Stimulated activated effector memory CD8-positive, alpha-beta T cell treated with anti-CD3 and anti-CD28 coated beads, Interleukin-12 subunit alpha, Interleukin-12 subunit beta, amount 100 ng/mL, for 72 hours (primary cell): ENCODE measurements around the gene DDX39B.
"Not testable (repeated sequence)": the region's sequence is repeated elsewhere in the genome, so short reads cannot be mapped to it uniquely, and the experiment has no call there.

ENCODE experiments used
- ATAC-seq: fragments of 150-1000 bp; cut with Tn5 transposase; 2 replicates; pipeline ENCODE4 v1.10.0; 2021
- DNase-seq, 2 donors: peaks; one replicate each; pipeline ENCODE4 v3.0.0; 2021 to 2022; ENCODE audit warnings: low spot score in 2 of 2
- H3K27ac Mint-ChIP-seq: one replicate; pipeline ENCODE4 v1.8.0; 2022; ENCODE audit warnings: mild to moderate bottlenecking, mixed read lengths
- H3K36me3 Mint-ChIP-seq: one replicate; pipeline ENCODE4 v1.8.0; 2022; ENCODE audit warnings: mild to moderate bottlenecking, mixed read lengths
- H3K4me1 Mint-ChIP-seq: one replicate; pipeline ENCODE4 v1.8.0; 2022; ENCODE audit warnings: mixed read lengths
- H3K4me3 Mint-ChIP-seq: one replicate; pipeline ENCODE4 v1.8.0; 2022; ENCODE audit warnings: mild to moderate bottlenecking, mixed read lengths
- H3K9me3 Mint-ChIP-seq: one replicate; pipeline ENCODE4 v1.8.0; 2022; ENCODE audit warnings: mixed read lengths

The DDX39B gene

DNA sequence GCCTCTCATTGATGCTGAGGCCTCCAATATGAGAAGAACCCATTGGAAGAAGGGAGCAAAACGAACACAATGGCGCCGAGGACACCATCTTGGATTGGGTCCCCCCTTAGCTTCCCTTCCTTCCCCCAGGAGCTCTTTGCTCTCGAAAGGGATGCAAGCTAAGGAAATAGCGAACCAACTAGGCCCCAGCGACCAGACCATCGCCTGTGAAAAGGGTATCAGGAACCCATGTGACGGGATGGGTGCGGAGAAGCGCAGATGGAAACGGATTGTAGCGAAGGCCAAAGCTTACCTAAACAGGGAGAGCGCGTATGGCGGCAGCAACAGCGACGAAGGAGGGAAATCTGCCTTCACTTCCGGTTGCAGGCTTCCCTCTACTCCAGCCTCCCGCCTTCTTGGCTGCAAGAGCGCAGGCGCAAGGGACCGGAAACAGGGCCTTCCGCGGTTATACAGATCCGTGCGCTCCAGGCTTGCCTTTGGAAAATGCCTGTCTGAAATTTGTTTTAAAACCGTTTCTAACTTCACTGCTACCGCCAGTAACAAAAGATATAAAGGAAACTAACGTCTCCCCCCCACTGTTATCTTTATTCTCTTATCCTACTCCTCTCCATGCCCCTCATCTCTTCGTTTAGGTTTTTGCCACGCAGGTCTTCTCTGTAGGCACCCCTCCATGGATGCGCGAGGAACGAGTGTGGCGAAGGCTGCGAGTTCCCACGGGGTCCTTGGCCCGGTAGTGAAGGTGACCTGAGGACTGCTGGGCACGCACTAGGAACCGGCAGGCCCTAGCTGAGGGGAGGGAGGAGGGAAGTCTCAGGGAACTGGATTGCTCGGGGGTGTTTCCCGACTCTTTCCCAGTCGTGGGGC, at the start of gene DDX39B:
DDX39B (minus strand) TSS at position 346 of the 864 bp plus-strand sequence. CDS start 1,471 bp downstream, outside the sequence.
- Mint-ChIP-seq H3K27ac (peak within 1 kb of the TSS; percentile 96), H3K9me3 (no peaks in the 10 kb centered on the region), H3K4me1 (peaks cover 56% of the 10 kb centered on the region), H3K4me3 (peak within 1 kb of the TSS; percentile 98), H3K36me3 (peaks cover 56% of the 10 kb centered on the region)
- ATAC-seq (peak; percentile 86), DNase-seq (peak; percentile 80 to 95)

DNA sequence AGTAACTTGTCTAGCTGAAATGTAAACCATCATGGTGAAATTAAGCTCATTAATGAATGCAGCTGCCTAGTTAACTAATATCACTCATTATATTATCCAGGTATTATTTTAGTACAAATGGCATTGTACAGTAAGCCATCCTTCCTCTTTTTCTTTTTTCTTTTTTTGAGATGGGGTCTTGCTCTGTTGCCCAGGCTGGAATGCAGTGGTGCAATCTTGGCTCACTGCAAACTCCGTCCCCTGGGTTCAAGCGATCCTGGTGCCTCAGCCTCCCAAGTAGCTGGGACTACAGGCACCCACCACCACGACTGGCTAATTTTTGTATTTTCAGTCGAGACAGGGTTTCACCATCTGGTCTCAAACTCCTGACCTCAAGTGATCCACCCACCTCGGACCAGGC, 48.9 kb upstream of the DDX39B start:
- DNase-seq = not testable (repeated sequence)
- Mint-ChIP-seq H3K27ac (peak overlapping the region; percentile 91), H3K36me3 (peaks cover 57% of the 10 kb centered on the region)

DNA sequence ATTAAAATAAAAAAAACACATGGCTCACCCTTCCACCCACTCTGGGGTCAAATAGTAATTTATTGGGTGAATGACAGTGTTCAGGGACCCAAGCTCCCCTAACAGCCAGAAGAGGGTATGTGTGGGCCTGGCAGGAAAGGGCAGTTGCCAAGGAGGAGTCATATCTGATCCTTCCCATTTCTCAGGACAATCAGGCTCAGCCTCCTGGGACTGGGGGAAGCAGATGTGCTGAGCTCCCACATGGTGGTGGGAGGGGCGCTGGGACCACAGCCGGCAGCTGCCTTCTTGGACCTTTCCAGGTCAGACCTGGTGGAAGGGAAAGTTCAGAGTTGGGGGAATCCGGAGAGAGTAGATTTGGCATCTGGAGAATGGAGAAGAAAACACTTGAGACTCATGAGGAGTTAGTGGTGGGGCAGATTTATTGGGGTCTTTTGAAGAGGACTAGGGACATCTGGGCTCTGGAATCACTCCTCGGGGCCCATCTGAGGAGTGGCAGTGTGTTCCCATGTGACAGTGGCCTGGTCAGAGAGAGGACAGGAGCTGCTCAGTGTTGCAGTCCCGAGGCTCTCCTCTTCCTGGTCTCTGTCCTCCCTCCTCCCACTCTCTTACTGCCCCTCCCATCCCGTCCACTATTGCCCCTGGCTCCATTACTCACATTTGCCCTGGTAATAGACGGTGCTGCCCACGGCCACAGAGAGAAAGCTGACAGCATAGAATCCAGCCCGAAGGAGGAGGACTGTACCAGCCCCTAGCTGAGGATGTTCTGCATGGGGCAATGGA, 47.3 kb upstream of the DDX39B start:
- Mint-ChIP-seq H3K9me3 (no peaks in the 10 kb centered on the region), H3K27ac (peak overlapping the region; percentile 91), H3K36me3 (peaks cover 60% of the 10 kb centered on the region), H3K4me1 (peaks cover 73% of the 10 kb centered on the region), H3K4me3 (peak overlapping the region; percentile 76)
- ATAC-seq (peak; percentile 14), DNase-seq (no peak)

More for the DNA sequence above, 48.9 kb upstream of the DDX39B start:
- not testable (repeated sequence) for ATAC-seq, H3K9me3 Mint-ChIP-seq
- Mint-ChIP-seq H3K4me1 (peaks cover 68% of the 10 kb centered on the region), H3K4me3 (peak overlapping the region; percentile 76)

GRCh38 chr6:31587791-31588777, 46.3 kb upstream of the DDX39B start:
- peaks cover 67% of the 10 kb centered on the region for H3K4me1 Mint-ChIP-seq
- peaks cover 51% of the 10 kb centered on the region for H3K36me3 Mint-ChIP-seq
- peak overlapping the region; percentile 76 for H3K4me3 Mint-ChIP-seq
- DNase-seq = no peak
- peak overlapping the region; percentile 83 for H3K27ac Mint-ChIP-seq
- ATAC-seq = peak; percentile 19
- H3K9me3 Mint-ChIP-seq = no peaks in the 10 kb centered on the region

DNA sequence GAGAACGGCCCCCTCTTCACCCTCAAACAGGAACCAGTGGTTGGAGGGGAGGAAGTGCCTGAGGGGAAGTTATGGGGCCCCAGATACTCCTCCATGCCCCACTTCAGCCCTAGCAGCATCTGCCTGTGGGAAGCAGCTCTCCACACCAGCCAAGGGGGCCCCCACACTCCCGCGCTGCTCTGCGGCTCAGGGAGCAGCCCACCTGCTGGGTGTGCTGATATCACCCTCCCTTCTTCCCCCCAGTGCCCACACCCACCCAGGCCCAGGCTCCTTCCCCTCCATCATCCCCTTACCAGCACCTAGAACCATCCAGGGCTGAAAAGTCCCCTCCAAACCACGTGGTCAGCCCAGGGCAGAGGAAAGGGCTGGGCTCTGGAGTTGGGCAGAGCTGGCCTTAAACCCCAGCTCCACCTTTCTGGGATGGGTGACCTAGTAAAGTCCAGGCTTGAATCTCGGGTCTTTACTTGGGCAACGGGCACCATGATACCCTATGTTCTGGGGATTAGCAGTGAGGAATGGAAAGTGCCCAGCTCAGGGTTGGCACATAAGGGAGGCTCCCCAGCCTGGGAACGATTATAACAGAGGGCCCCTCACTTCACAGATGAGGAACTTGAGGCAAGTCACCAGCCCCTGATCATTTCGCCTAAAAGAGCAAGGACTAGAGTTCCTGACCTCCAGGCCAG, 44.9 kb upstream of the DDX39B start:
- no peak for DNase-seq
- Mint-ChIP-seq H3K27ac (peak overlapping the region; percentile 83), H3K36me3 (peaks cover 40% of the 10 kb centered on the region), H3K9me3 (no peaks in the 10 kb centered on the region), H3K4me3 (peak overlapping the region; percentile 76), H3K4me1 (peaks cover 70% of the 10 kb centered on the region)
- ATAC-seq = peak; percentile 27

DNA sequence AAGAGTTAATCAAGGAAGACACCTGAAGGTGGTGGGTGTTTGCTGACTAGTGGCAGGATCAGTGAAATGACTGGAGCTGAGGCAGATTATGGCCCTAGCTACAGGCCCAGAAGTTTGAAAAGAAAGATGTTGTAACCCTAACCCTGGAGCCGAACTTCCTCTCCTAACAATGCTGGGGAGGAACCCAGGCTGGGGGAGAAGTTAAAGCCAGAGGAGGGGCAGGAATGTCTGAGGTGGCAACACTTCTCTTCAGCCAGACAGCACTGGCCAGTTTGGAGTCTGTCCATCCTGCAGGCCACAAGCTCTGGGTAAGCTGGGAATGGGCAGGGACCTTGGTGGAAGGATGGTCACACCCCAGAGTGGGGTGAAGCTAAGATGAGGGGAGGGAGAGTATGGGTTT, 44.2 kb upstream of the DDX39B start, which contains the start of gene LST1:
LST1 (plus strand) TSS at position 270 of the 400 bp plus-strand sequence. CDS start 1,023 bp downstream, outside the sequence.
- DNase-seq (no peak), ATAC-seq (peak; percentile 17)
- peak within 1 kb of the TSS; percentile 76 for H3K4me3 Mint-ChIP-seq
- peaks cover 47% of the 10 kb centered on the region for H3K36me3 Mint-ChIP-seq
- peaks cover 74% of the 10 kb centered on the region for H3K4me1 Mint-ChIP-seq
- peak within 1 kb of the TSS; percentile 83 for H3K27ac Mint-ChIP-seq
- H3K9me3 Mint-ChIP-seq = no peaks in the 10 kb centered on the region

DNA sequence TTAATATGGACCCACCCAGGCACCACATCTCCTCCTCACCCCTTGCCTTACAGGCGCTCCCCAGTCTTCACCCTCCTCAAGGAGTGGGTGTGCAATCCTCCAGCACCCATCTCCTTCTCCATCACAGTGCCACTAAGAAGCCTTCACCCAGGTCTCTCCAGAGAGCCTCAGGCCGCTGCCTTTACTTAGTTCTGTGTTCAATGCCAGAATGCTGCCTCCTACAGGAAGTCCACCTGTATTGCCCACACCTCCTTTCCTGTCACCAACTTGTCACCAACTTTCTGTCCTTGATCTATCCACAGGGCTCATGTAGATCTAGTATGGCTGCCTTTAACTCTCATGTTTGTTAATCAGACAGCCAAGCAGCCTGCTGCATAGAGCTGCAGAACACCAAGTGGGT, 43.7 kb upstream of the DDX39B start:
- Mint-ChIP-seq H3K4me1 (peaks cover 74% of the 10 kb centered on the region), H3K36me3 (peaks cover 52% of the 10 kb centered on the region), H3K9me3 (no peaks in the 10 kb centered on the region), H3K4me3 (peak overlapping the region; percentile 76), H3K27ac (peak overlapping the region; percentile 83)
- peak; percentile 40 for ATAC-seq
- DNase-seq = peak in 1 of 2 donors; percentile 72

DNA sequence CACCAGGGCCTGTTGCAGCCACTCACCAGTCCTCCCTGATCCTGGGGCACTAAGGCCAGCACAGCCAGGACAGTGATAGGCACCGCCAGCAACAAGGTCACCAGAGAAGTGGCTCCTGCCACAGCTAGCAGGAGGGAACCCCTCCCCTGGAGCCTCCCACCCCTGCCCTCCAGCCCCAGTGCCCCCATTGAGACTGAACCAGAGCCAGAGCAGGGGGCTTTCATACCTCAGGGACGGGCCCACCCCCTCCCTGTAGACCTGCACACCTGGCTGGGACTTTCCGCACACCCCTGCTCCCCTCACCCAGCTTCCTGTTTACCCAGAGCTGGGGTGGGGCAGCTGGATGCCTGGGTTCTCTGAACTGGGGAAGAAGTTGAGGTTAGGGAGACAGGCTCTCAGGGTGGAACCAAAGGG, 40.4 kb upstream of the DDX39B start, which contains the start of gene LTB:
LTB (minus strand) TSS at position 195 of the 414 bp plus-strand sequence; CDS start at position 188, 7 bp downstream.
- Mint-ChIP-seq H3K36me3 (peaks cover 59% of the 10 kb centered on the region), H3K27ac (peak within 1 kb of the TSS; percentile 98), H3K9me3 (no peaks in the 10 kb centered on the region), H3K4me3 (peak within 1 kb of the TSS; percentile 97), H3K4me1 (peaks cover 71% of the 10 kb centered on the region)
- no peak for ATAC-seq
- no peak for DNase-seq

DNA sequence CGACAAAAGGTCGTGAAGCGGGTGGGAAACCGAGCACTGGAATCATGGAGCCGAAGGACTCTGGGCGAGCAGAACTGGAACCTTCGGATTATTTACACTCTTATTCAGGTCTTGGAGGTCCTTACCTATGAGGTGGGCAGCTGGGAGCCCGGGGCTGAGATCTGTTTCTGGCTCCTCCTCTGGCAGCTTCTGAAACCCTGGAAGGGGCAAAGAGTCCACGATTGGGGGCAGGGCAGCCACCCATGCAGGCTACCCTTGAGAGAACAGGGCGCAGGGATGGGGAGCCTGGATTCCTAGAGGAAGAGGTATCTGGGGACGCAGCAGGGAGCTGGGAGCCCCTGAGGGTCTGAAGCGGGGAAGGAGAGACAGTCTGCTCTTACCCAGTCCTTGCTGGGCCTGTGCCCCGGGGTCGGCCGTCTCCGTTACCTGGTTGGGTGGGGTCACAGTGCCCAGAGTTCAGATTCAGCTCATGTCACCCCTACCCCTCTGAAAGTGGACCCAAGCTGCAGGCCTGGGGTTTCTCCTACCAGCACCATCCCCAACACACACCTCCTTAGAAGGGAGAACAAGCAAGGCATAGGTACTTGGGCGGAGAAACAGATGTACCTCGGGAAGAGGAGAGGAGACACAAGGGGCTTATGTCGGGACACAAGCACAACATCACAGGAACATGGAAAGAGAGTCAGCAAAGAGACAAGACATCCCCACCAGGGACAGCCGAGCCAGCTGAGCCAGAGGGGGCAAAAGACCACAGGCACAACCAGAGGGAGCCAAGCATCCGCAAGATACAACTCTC, 39.8 kb upstream of the DDX39B start:
- peaks cover 59% of the 10 kb centered on the region for H3K36me3 Mint-ChIP-seq
- peak overlapping the region; percentile 98 for H3K27ac Mint-ChIP-seq
- peak overlapping the region; percentile 97 for H3K4me3 Mint-ChIP-seq
- ATAC-seq (no peak), DNase-seq (no peak)
- no peaks in the 10 kb centered on the region for H3K9me3 Mint-ChIP-seq
- peaks cover 65% of the 10 kb centered on the region for H3K4me1 Mint-ChIP-seq

DNA sequence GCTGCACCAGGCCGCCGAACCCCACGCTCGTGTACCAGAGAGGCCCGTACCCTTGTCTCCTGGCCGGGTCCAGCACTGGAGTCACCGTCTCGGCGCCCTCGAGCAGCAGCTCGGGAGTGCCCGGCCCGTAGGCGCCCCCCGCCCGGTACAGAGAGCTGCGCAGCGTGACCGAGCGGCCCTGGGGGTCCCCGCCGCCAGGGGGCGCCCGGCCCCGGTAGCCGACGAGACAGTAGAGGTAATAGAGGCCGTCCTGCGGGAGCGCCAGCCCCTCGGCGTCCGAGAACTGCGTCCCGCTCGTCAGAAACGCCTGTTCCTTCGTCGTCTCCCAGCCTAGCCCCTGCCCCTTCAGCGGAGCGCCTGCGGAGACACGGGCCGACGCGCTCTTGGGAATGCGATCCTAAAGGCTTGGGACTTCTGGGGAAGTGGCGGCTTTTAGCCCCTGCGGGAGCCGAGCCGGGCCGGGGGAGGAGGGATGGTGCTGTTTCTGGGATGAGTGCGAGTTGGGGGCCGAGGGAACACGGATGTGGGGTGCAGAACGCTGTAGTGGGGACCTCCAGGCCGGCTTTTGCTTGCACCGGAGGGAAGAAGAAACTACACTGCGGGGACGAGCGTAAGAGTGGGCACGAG, 39.1 kb upstream of the DDX39B start:
- Mint-ChIP-seq H3K27ac (peak overlapping the region; percentile 98), H3K4me3 (peak overlapping the region; percentile 97), H3K9me3 (no peaks in the 10 kb centered on the region), H3K4me1 (peaks cover 57% of the 10 kb centered on the region), H3K36me3 (peaks cover 65% of the 10 kb centered on the region)
- peak; percentile 94 to 96 for DNase-seq
- peak; percentile 80 for ATAC-seq

DNA sequence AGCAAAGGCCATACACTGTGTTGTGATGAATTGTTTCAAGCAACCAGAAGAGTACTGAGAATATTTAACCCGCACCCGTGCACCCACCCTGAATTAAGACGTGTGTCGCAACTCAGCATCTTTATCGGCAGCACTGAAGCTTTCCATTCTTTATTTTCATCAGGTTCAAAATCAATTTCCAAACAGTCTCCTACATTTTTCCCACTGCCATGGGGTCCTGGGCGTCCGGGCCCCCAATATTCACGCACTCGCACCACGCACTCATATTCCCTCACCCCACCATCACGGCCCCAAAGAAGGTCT, 38.6 kb upstream of the DDX39B start:
- DNase-seq = peak in 1 of 2 donors; percentile 68
- Mint-ChIP-seq H3K27ac (peak overlapping the region; percentile 98), H3K4me1 (peaks cover 52% of the 10 kb centered on the region), H3K9me3 (no peaks in the 10 kb centered on the region), H3K36me3 (peaks cover 65% of the 10 kb centered on the region), H3K4me3 (peak overlapping the region; percentile 97)
- peak; percentile 1 for ATAC-seq

DNA sequence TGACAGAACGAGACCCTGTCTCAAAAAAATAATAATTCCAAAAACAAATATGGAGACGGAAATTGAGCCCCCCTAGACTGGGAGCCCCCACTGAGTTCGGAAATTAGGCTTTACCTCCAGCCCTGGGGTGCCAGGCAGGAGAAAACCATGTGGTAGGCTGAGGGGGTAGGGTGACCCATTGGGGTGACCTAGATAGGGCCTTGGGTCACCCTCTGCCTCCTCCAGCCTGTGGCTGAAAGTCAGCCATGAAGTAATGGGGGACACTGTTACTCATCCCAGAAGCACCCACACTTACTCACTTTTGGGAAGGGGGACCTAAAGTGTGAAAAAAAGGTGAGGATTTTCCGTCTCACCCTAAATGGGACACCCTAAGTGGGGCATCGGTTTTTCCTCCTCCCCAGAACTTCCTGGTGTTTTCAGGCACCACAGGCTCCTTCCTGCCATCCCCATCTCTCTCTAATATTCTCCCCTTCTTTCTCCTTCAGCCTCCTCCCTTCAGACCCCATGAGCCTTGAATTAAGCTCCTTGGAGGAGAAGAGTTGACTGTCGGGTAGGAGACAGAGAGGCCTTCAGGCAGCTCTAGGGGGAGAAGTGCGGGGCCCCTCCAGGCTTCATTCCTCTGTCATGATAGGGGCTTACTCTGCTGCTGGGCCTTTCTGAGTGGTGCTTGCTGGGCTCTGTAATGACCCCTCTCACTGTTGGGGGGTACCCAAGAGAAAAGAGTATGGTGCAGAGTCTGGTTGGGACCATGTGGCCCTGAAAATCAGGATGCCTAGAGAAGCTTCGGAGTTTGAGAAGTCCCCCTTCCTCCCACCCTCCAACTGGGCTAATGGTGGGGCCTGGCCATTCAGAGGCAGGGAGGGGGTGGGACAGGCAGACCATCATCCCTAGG, 38.0 kb upstream of the DDX39B start:
- Mint-ChIP-seq H3K9me3 (no peaks in the 10 kb centered on the region), H3K27ac (peak overlapping the region; percentile 98), H3K36me3 (peaks cover 71% of the 10 kb centered on the region), H3K4me1 (peaks cover 55% of the 10 kb centered on the region), H3K4me3 (peak overlapping the region; percentile 97)
- DNase-seq (peak in 1 of 2 donors; percentile 77), ATAC-seq (peak; percentile 24)
